Measurements from ENCODE around the gene GPR137C. TPM values are rescaled to one million over a fixed set of nuclear protein-coding genes. Genes with fewer than 3 reads are reported as not detected.

Gene GPR137C
- total RNA-seq, 1 donor from 2014 or later, result 0.26 TPM

- no peak for FAIRE-seq
- no peaks in the 10 kb centered on the region for H3K27me3 ChIP-seq (ENCODE audit: control insufficient read depth, insufficient read depth, low read length)
- TF ChIP-seq CTCF (IDR thresholded peaks at IDR 0.05; ENCODE audit: insufficient read depth, low read length, severe bottlenecking), result no peak
- DNase-seq (ENCODE audit: low read depth), result no peak
- H3K4me3 ChIP-seq (ENCODE audit: low read depth, low read length), result no peak overlapping the region
- H3K36me3 ChIP-seq (ENCODE audit: control insufficient read depth, insufficient read depth, low read length), result no peaks in the 10 kb centered on the region
Observed at GRCh38 chr14:52640137-52640536, 87.5 kb downstream of the GPR137C start.

GRCh38 chr14:52641745-52642144, 89.1 kb downstream of the GPR137C start:
- no peak for TF ChIP-seq CTCF (IDR thresholded peaks at IDR 0.05; ENCODE audit: insufficient read depth, low read length, severe bottlenecking)
- Histone ChIP-seq H3K4me3 (ENCODE audit: low read depth, low read length) (no peak overlapping the region), H3K27me3 (ENCODE audit: control insufficient read depth, insufficient read depth, low read length) (no peaks in the 10 kb centered on the region), H3K36me3 (ENCODE audit: control insufficient read depth, insufficient read depth, low read length) (peaks cover 3% of the 10 kb centered on the region)
- DNase-seq (ENCODE audit: low read depth) (no peak), FAIRE-seq (no peak)

GRCh38 chr14:52649511-52649910, 96.9 kb downstream of the GPR137C start:
- no peaks in the 10 kb centered on the region for H3K27me3 ChIP-seq (ENCODE audit: control insufficient read depth, insufficient read depth, low read length)
- no peak for TF ChIP-seq CTCF (IDR thresholded peaks at IDR 0.05; ENCODE audit: insufficient read depth, low read length, severe bottlenecking)
- FAIRE-seq (no peak), DNase-seq (ENCODE audit: low read depth) (no peak)
- H3K36me3 ChIP-seq (ENCODE audit: control insufficient read depth, insufficient read depth, low read length), result peaks cover 16% of the 10 kb centered on the region
- no peak overlapping the region for H3K4me3 ChIP-seq (ENCODE audit: low read depth, low read length)

- no peak for TF ChIP-seq CTCF (IDR thresholded peaks at IDR 0.05; ENCODE audit: insufficient read depth, low read length, severe bottlenecking)
- Histone ChIP-seq H3K27me3 (ENCODE audit: control insufficient read depth, insufficient read depth, low read length) (no peaks in the 10 kb centered on the region), H3K36me3 (ENCODE audit: control insufficient read depth, insufficient read depth, low read length) (peaks cover 15% of the 10 kb centered on the region), H3K4me3 (ENCODE audit: low read depth, low read length) (no peak overlapping the region)
- no peak for DNase-seq (ENCODE audit: low read depth)
- no peak for FAIRE-seq
Observed at GRCh38 chr14:52650774-52651173, 98.1 kb downstream of the GPR137C start.

GRCh38 chr14:52656905-52657304, 104.3 kb downstream of the GPR137C start:
- no peak for DNase-seq (ENCODE audit: low read depth)
- H3K27me3 ChIP-seq (ENCODE audit: control insufficient read depth, insufficient read depth, low read length), result no peaks in the 10 kb centered on the region
- no peak overlapping the region for H3K4me3 ChIP-seq (ENCODE audit: low read depth, low read length)
- peak; percentile 18 for FAIRE-seq
- H3K36me3 ChIP-seq (ENCODE audit: control insufficient read depth, insufficient read depth, low read length), result peaks cover 5% of the 10 kb centered on the region
- TF ChIP-seq CTCF (IDR thresholded peaks at IDR 0.05; ENCODE audit: insufficient read depth, low read length, severe bottlenecking), result no peak

- no peak for DNase-seq (ENCODE audit: low read depth)
- TF ChIP-seq CTCF (IDR thresholded peaks at IDR 0.05; ENCODE audit: insufficient read depth, low read length, severe bottlenecking), result no peak
- Histone ChIP-seq H3K4me3 (ENCODE audit: low read depth, low read length) (no peak overlapping the region), H3K36me3 (ENCODE audit: control insufficient read depth, insufficient read depth, low read length) (peaks cover 5% of the 10 kb centered on the region), H3K27me3 (ENCODE audit: control insufficient read depth, insufficient read depth, low read length) (no peaks in the 10 kb centered on the region)
- FAIRE-seq, result no peak
Observed at GRCh38 chr14:52660325-52660724, 107.7 kb downstream of the GPR137C start.
